Hippocampal formation (tissue), 2 donors: ENCODE results near the gene CUX1.
"Not testable (repeated sequence)": the region's sequence is repeated elsewhere in the genome, so short reads cannot be mapped to it uniquely, and the experiment has no call there.

Experiments used
- DNase-seq, 2 donors: peaks; one replicate each; lab custom pipeline; 2025; lab: John Stamatoyannopoulos, UW

The CUX1 gene

DNA sequence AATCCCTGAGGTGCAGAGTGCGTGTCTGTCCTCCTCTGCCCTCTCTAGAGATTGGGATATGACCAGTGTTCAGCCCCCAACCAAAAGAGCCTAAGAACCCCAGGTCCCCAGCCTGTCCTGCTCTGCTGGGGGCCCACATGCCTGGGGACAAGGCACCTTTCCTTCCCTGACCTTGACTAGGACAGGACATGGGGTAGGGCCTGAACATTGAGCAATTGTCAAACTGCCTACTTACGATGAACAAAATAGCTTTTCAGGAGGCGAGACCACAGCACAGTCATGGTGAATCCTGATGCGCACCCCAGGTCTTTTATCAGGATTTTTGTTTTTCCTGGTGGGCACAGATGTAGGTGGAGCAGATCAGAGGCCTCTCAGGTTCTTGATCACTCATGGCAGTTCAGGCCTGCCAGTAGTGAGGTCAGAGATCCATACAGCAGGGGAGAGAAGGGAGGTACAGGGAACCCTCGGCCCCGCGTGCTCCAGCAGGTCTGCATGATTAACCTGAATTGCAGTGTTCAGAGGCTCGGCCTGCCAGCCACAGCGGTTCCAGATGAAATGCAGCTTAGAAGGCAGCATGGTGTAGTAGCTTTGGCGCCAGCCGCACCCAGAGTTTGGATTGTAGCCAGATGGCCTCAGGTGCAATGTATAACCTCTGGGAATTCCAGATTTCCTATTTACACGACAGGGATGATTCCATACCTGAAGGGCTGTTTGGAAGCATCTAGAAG, 191.3 kb downstream of the CUX1 start:
- no peak for DNase-seq

DNA sequence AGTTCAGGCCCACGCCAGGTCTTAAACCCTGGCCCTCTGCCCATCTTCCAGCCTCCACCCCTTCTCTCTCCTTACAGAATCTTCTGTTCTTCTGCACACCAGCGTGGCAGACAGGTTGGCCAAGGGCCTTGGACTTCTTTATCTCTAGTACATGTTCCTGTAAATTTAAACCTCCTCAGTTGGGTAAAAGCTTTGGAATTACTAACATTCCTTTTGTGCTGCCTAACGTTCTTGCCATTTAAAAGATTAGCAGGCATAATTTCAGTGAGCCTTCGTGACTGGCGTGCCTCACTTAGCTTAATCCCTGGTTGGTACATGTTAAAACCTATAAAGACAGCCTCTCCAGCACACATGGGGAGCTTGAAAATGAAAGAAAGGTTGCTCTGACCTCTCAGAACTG, 192.2 kb downstream of the CUX1 start:
- no peak for DNase-seq

DNA sequence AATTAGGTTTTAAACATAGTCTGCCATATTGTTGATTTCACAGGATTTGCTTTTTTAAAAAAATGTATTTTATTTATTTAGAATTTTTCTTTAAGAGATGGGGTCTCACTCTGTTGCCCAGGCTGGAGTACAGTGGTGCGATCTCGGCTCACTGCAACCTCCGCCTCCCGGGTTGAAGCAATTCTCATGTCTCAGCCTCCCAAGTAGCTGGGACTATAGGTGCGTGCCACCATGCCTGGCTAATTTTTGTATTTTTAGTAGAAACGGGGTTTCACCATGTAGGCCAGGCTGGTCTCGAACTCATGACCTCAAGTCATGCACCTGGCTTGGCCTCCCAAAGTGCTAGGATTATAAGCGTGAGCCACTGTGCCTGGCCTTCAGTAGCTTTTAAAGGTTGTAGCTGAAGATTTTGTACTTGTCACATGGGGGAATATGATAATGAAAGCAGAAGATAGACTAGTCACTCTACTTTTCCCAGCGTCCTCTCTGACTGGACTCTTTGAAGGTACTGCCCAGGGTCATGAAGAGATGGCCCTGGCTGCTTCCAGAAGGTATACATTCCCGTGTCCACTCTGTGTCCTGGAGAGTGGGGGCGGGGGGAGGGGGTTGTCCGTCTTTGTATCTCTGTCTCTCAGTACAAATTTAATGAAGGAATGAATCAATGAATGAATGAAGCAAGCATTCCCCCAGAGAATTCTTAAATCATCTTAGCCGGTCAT, 194.8 kb downstream of the CUX1 start:
- not testable (repeated sequence) for DNase-seq

DNA sequence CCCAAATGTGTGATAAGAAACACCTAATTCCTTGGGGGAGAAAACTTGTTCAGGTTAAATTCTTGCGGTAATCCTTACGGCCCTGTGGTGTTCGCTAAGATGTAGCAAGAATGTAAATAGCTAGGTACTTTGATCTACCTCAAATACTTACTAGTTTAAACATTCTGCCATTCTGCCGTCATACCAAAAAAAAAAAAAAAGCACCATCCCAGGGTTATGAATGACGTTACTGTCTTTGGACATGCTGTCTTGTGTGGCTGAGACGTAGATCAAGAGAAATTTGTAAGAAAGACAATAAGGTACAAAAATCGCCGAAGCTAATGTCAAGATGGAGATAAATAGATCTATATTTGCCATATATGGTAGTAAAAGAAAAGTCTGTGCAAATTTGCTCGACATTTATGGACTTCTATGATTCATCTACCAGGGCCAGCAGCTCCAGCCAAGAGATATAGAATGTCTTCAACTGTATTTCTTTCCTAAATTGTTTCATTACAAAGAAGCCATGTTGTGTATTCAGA, 195.6 kb downstream of the CUX1 start:
- no peak for DNase-seq

DNA sequence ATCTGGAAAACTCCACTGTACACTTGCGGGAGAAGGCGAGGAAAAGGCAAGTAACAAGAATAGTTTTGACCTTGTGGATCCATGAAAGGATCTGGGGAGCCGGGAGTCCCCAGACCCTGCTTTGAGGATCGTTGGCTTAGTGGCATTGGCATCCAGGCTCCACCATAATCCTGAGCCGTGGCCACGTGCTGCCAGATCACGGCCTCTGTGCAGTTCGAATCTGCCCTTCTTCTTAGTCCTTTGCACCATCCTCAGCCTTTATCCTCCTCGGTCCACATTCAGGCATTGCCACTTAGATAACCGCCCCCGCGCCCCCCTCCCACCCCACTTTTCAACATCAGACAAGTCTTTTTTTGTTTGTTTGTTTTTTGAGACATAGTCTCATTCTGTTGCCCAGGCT, 201.4 kb downstream of the CUX1 start:
- no peak for DNase-seq

DNA sequence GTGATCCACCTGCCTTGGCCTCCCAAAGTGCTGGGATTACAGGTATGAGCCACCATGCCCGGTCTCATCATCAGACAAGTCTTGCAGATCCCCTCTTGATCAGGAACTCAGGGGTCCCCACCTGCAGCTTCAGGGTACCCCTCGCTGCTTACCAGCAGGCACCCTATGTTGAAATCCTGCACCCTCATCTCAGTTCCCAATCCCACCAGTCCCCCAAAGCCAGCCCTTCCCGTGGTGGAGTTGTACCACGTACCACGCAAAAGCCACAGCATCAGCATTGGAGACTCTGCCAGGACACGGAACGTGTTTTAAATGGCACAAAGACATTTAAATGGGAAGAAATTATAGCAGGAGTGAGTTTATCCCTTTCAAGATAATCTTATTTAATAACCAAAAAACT, 202.0 kb downstream of the CUX1 start:
- no peak for DNase-seq

DNA sequence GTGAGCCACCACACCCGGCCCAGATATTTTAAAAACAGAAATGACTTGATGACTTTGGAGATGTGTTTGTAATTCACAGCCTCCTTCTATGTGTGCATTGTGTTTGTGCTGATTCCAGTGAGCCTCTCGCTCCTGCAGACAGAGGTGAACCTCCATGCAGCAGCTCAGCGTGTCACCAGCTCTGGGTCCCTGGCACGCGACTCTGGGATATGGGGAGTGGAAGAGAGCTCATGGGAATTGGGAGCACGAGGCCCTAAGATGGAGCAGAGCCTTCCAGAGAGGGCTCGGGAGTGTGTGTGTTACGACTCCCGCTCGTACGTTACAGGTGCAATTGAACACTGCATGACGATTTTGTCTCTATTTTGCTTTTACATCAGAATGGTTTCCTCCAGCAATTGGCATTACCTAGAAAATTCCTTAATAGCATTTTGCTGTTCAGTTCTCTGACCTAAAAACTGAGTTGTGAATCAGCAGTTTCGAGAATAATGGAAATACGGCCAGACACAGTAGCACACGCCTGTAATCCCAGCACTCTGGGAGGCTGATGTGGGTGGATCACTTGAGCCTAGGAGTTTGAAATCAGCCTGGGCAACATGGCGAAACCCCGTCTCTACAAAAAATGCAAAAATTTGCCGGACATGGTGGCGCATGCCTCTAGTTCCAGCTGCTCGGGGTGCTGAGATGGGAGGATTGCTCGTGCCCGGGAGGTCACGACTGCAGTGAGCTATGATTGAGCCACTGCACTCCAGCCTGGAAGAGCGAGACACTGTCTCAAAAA, 204.6 kb downstream of the CUX1 start:
- DNase-seq: no peak

DNA sequence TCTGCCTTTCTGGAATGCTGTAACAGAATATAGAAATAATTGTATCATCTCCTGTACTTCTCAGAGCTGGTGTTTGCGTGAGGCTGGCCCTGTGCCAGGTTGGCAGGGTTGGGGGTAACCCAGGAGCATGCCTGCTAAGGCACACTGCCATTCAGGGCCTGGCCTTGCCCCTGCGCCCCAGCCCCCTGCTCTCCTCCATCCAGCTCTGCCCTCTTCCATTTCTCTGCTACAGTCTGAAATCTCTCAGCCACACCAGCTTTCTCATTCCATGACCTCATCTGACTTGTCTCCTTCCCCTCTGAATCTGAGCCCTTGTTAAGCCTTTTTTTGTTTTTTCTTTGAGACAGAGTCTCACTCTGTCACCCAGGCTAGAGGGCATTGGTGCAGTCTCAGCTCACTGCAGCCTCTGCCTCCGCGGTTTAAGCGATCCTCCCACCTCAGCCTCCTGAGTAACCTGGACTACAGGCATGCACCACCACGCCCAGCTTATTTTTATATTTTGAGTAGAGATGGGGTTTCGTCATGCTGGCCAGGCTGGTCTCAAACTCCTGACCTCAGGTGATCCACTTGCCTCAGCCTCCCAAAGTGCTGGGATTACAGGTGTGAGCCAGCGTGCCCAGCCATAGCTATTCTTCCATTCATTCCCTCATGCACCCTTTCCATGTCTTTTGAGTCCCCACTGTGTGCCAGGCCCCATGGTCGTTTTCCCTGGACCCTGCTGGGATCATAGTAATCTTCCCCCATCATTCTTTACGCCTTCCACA, 206.8 kb downstream of the CUX1 start:
- DNase-seq: no peak

DNA sequence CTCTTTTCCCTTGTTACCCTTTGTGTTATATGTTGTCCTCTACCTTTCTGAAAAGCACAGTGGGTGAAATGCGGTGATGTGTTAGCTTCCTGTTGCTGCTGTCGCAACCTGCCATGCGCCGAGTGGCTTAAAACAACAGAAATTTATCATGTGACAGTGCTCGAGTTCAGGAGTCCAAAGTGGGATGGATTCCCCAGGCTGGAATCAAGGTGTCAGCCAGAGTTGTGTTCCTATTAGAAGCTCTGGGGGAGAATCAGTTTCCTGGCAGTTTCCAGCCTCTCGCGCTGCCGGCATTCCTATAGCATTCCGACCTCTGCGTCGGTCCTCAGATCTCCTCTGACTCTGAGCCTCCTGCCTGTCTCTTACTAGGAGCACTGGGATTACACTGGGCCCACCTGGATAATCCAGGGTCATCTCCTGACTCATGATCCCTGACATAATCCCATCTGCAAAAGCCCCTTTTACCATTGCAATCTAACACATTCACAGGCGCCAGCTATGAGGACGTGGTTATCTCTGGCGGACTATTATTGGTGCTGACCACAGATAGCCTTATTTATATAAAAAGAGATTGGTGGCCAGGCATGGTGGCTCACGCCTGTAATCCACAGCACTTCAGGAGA, 207.5 kb downstream of the CUX1 start:
- DNase-seq: no peak

DNA sequence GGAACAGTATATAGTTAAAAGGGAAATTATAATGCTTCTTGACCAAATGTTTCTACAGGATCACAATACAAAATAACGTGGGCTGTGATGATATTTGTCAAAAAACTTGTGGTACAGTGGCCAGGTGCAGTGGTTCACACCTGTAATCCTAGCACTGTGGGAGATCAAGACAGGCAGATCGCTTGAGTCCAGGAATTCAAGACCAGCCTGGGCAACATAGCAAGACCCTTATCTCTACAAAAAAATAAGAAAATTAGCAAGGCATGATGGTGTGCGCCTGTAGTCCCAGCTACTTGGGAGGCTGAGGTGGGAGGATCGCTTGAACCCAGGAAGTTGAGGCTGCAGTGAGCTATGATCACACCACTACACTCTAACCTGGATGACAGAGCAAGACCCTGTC, 208.4 kb downstream of the CUX1 start:
- DNase-seq: not testable (repeated sequence)

DNA sequence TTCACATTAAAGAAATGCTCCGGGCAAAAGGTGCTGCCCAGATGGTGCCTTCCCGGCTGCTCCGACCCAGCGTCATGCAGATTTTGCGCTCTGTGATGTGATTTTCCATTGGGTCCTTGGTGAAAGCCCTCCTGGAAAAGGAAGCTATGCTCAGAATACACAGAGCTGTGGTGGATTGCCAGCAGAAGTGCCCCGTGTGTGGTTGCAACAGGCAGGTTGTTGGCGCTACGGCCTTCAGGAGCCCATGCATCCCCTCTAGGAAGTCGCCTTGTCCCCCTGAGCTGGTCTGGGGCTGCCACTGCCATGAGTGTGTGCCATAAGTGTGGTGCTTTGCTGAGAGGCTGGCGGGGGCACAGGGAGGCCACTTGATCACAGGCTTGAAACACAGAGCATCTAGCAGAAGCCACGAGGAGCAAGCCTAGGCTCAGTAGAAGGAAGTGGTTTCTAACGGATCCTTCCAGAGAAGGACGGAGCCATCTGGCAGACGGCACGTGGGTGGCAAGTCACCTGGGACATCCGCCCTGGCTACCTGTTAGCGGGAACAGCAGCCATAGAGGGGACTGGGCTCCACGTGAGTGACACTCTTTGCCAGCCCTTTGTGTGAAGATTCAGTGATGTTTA, 210.9 kb downstream of the CUX1 start:
- no peak for DNase-seq

DNA sequence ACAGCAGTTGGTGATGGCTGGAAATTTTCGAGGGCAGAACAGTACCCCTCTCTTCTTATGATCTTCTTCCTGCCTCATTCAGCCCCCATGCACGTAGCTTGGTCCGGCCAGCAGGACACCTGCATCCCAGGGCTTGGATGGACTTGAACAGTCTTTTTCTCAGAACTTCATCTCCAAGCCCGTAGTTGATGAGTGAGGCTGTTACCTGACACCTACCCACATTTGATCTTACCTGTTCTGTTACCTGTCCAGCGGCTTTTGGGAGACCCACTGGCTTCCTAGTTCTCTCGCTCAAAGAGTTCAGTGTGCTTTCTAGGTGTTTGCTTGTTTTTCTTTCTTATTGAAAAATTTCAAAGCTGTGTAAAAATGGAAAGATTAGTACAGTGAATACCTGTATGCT, 212.2 kb downstream of the CUX1 start:
- DNase-seq: no peak

DNA sequence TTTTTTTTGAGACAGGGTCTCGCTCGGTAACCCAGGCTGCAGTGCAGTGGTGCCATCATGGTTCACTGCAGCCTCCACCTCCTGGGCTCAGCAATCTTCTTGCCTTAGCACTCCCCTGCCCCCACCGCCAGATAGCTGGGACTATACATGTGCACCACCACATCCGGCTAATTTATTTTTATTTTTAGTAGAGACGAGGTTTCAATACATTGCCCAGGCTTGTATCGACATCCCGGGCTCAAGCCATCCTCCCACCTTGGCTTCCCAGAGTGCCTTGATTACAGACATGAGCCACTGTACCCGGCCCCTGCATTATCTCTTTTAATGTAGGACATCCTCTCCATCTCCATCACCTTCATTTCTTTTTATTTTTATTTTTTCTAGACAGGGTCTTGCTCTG, 213.3 kb downstream of the CUX1 start:
- DNase-seq: no peak

DNA sequence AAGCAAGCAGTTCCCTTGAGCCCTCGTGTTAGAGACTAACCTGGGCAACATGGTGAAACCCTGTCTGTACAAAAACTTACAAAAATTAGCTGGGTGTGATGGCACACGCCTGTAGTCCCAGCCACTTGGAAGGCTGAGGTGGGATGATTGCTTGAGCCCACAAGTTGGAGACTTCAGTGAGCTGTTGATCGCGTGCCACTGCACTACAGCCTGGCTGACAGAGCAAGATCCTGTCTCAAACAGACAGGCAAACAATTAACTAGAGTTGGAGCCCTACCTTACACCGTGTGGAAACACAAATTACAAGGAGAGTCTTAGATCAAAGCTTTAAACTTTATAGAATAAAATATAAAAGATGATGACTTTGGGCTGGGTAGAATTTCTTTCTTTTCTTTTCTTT, 219.5 kb downstream of the CUX1 start:
- DNase-seq: no peak

DNA sequence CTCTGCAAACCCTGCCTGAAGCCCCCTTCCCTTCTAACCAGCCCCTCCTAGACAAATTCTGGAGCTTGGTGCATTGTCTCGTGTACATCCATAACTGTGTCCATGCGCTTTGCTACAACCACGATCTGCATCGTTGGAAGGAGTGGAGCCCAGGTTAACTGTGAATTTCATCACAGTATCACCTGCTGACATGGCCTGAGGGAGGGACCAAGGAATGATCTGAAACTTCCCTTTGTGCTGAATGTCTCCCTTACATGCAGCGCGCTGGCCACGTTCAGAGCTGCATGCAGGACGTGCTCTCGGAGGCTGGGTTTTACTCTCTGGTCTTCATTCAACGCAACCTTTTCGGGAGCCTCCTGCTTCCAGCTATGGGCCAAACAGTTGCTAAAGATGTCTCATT, 222.3 kb downstream of the CUX1 start:
- no peak for DNase-seq

DNA sequence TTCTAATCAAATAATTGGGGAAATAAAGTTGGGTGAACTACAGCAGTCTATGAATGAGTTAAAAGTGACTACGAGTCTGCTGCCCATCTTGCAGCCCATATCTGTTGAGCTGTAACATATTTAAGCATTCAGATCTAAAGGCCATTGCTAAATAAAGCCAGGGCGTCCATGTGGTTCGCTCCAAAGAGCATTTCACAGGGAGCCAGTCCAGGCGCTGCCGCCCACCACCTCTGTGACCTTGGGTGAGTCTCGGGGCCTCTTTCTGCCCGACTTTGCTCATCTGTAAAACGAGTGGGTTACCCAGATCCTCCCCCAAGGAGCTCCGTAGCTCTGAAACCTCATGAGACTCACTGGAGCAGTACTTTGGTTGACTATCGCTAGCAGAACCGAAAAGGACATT, 223.1 kb downstream of the CUX1 start:
- no peak for DNase-seq

DNA sequence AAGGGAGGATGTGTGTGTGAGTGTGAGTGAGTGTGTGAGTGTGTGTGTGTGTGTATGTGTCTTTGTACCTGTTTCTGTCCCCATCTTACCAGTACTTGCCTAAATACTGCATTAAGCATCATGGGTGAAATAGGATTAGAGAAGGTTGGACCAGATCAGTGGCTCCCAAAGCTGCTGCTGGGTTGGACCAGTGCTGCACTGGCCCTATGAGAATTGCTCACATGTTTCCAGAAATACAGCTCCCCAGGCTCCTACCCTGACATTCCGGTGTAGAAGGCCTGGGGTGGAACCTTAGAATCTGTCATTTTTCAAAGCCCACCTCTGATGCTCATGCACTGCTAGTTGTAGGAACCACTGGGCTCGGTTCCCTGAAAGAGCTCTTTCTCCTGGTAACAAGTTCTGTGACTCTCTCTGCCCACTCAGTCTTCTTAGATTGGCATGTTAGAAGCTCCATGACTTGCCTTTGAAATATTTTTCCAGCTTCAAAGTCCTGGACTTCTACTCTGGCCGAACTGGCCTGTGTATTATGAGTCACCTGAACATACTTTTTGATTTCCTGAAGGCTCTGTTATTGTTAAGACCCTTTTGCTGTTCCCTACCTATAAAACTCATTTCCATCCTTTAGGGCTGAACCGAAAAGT, 224.7 kb downstream of the CUX1 start:
- DNase-seq: no peak

DNA sequence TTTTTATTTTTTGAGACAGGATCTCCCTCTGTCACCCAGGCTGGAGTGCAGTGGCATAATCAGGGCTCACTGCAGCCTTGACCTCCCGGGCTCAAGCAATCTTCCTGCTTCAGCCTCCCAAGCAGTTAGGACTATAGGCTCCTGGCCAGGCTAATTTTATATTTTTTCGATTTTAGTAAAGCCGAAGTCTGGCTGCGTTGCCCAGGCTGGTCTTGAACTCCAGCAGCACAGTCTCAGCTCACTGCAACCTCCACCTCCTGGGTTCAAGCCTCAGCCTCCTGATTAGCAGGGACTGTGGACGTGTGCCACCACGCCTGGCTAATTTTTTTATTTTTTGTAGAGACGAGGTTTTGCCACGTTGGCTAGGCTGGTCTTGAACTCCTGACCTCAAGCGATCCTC, 225.4 kb downstream of the CUX1 start:
- DNase-seq: not testable (repeated sequence)

DNA sequence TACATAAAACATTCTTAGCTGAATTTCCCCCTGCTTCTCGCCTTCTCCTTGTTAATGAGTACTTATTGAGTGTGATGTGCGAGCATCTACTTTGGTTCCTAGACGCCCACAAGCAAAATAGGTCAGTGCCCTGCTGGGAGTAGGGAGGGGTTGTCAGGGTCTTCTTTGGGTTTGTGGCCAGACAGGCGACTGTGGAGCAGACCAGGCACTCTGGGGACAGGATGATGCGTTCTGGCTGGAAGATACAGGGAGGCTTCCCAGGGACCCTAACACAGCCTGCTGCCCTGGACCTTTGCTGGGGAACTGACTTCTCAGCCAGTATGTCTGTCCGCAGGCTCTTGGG, 227.2 kb downstream of the CUX1 start:
- no peak for DNase-seq

DNA sequence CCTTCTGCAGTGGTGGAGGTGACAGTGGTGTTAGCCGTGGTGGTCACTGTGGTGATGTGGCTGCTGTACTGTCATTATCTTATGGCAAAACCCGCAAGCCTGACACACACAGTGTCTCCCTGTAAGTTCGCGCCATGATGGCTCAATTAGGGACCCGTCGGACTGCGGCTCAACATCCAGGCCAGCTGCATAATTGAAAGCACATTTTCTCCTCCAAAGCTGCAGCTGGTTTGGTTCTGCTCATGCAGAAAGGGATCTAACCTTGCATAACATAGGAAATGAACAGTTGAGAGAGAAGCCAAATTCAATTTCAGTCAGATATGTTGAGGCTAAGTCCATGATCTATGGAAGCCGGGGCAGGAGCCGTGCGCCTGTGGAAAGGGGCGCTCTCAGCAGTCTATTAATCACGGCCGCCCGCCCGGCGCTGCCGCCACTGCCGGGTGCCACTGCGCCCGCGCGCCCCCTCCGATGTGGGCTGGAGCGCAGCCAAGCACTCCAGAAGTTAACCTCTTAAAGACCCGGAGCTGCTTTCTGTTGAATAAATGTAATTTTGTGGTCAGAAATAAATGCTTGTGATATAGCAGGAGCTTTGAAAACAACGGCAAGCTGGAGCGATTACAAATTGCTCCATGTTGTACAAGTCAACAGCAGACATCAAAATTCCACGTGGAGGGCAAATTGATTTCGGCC, 227.7 kb downstream of the CUX1 start:
- peak; percentile 16 to 25 for DNase-seq
